GM10266 (cell line): ENCODE results near the gene TFCP2.

Source experiments
- DNase-seq: peaks from one replicate; pipeline ENCODE4 v3.0.0; 2012; ENCODE audit errors: extremely low spot score
- TF ChIP-seq, protein P1 (sequence below): IDR thresholded peaks from 2 replicates; pipeline ENCODE4 v1.5.1; 2012; ENCODE audit warnings: mild to moderate bottlenecking, low read depth; ENCODE audit not compliant: control insufficient read depth, insufficient read depth; ENCODE audit errors: missing control alignments

The TFCP2 gene

DNA sequence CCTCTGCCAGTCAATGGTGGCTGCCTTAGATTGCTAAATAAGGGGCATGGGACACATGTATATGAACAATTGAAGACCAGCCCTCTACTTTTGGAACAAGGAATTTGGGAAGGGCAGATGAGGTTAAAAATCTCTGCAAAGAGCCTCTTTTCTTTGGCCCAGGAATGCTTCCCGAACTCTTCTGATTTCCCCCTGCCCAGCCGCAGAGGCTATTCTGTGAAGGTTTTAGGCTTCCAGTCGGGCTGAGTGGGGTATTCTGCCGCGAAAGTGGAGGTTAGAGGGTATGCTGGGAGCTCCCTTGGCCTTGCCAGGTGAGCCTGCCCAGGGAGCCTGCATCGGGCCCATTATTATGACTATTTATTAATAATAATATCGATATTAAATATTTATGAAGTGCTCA, 43.7 kb upstream of the TFCP2 start:
- TF ChIP-seq, protein P1, sequence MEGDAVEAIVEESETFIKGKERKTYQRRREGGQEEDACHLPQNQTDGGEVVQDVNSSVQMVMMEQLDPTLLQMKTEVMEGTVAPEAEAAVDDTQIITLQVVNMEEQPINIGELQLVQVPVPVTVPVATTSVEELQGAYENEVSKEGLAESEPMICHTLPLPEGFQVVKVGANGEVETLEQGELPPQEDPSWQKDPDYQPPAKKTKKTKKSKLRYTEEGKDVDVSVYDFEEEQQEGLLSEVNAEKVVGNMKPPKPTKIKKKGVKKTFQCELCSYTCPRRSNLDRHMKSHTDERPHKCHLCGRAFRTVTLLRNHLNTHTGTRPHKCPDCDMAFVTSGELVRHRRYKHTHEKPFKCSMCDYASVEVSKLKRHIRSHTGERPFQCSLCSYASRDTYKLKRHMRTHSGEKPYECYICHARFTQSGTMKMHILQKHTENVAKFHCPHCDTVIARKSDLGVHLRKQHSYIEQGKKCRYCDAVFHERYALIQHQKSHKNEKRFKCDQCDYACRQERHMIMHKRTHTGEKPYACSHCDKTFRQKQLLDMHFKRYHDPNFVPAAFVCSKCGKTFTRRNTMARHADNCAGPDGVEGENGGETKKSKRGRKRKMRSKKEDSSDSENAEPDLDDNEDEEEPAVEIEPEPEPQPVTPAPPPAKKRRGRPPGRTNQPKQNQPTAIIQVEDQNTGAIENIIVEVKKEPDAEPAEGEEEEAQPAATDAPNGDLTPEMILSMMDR = no peak
- DNase-seq = no peak

DNA sequence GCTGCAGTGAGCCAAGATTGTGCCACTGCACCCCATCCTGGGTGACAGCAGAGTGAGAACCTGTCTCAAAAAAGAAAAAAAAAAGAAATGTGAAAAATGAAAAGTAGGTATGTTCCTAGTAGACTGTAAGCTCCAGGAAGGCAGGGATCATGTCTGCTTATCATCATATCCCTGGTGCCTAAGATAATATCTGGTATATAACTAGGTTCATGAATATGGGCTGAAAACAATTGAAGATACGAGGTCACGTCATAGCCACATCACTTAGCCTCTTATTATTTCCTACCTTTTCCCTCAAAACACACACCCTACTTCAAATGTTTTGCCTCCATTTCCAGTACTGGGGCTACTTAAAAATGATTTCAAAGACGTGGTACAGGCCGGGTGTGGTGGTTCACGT, 42.0 kb upstream of the TFCP2 start:
- DNase-seq = no peak
- TF ChIP-seq, protein P1 = no peak

DNA sequence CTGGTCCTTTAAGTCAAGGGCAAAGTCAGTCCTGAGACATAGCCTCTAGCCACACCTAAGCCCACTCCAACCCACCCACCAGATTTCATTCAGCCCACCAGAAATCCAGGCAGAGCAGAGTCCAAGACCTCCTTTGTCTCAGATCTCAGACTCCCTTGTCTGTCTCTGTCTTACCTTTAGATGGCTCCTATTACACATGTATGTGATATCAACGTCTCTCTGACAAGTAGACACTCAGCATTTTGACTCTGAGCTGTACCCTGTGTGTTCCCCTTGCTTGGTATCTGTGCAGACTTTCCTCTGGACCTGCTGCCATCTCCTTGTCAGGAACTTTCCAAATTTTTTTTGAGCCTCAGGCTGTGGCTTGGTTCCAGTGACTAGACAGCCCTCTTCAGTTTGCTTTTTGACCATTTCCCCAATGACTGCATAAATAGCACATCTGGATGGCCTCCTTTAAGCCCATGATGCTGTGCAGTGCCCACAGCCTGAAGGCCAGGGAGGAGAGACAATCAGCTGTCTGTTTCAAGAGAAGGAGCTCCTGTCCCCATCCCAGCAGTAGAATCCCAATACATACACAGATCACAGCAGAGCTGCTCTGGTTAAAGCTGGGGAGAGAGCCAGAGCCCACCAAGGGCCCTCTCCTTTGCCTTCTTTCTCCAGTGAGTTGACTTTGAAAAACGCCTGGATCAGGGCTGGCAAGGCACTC, 37.9 kb upstream of the TFCP2 start:
- no peak for DNase-seq
- TF ChIP-seq, protein P1 = no peak

DNA sequence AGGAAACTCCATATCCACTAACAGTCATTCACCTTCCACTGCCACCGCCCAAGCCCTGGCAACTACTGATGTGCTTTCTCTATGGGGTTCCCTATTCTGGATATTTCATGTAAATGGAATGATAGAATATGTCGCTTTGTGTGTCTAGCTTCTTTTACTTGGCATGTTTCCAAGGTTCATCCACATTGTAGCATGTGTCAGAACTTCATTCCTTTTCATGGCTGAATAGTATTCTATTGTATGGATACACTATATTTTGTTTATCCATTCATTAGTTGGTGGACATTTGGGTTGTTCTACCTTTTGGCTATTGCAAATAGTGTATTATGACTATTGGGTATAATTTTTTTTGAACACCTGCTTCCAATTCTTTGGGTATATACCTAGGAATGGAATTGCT, 36.3 kb upstream of the TFCP2 start:
- TF ChIP-seq, protein P1 = no peak

DNA sequence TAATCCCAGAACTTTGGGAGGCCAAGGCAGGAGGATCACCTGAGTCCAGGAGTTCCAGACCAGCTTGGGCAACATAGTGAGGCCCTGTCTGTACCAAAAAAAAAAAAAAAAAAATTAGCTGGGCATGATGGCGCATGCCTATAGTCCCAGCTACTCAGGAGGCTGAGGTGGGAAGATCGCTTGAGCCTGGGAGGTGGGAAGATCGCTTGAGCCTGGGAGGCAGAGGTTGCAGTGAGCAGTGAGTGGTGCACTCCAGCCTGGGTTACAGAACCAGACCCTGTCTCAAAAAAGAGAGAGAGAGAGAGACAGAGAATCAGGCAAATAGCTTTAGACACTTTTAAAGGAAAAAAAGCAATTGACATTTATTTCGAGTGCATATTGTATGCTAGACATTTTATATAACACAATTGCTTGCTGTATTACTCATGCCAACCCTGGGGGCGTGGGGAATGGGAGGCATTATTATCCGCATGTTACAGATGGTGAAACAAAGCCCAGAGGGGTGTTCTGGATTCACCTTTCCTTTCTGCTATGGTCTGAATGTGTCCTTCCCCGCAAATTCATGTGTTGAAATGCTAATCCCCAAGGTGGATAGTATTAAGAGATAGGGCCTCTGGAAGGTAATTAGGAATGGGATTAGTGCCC, 35.2 kb upstream of the TFCP2 start:
- DNase-seq = no peak
- TF ChIP-seq, protein P1 = no peak

More for the DNA sequence above, 36.3 kb upstream of the TFCP2 start:
- no peak for DNase-seq

DNA sequence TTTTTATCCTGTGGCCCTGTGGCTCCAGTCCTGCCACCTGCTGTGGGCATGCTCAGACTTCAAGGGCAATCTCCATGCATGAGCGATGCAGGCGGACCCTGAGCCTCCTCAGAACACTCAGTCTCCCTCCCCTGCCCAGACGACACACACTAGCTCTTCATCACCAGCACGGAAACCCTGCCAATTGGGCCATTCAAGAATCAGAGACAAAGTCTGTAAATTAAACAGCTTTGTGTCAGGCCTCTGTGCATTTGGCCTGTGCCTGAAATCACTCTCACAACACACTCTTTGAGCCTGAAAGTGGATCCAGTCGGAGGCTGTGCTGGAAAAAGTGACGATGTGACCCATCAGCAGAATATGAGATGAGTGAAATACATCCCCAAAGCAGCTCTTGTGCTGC, 32.4 kb upstream of the TFCP2 start:
- no peak for DNase-seq
- TF ChIP-seq, protein P1 = no peak

DNA sequence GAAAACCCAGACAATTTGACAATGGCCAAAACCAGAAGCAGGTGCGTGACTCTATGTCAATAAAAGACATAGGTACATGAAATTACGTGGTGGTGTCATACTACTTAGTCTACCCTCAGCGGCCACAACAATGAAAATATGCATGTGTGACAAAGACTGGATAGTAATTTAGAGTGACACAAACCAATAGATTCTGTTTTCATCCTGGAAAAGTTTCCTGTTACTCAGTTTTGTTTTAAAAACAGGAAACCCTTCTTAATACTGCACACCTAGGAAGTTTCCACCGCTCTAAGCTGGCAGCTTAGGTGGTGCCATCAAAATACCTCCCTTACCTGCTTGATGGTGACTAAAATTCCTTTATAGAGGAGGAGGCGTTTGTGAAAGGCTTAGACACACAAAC, 29.8 kb upstream of the TFCP2 start:
- DNase-seq = no peak
- TF ChIP-seq, protein P1 = no peak
